Liver (tissue), 9 donors: Measurements from ENCODE around the gene SF3B6. TPM values are rescaled to one million over a fixed set of nuclear protein-coding genes. Genes with fewer than 3 reads are reported as not detected.

Experiments used
- DNase-seq: peaks from one replicate; pipeline ENCODE4 v3.0.0-alpha.2; 2017; ENCODE audit warnings: low spot score
- H3K27ac ChIP-seq, 2 donors: one replicate each; pipeline ENCODE4 v1.7.0; 2013; ENCODE audit warnings: inconsistent platforms in 2 of 2, low read length in 2 of 2, control low read depth in 1 of 2, low read depth in 1 of 2, mild to moderate bottlenecking in 1 of 2
- H3K27me3 ChIP-seq, 4 donors: one replicate each; pipeline versions ENCODE4 v1.6.1 to v1.7.0; 2013; ENCODE audit warnings: low read length in 3 of 4, inconsistent platforms in 1 of 4, mild to moderate bottlenecking in 1 of 4, moderate library complexity in 1 of 4; ENCODE audit not compliant: control insufficient read depth in 4 of 4, insufficient read depth in 4 of 4
- H3K36me3 ChIP-seq, 4 donors: one replicate each; pipeline versions ENCODE4 v1.6.1 to v1.7.0; 2013; ENCODE audit warnings: low read length in 3 of 4, mild to moderate bottlenecking in 3 of 4, low read depth in 1 of 4, moderate library complexity in 1 of 4; ENCODE audit not compliant: control insufficient read depth in 4 of 4, insufficient read depth in 3 of 4
- H3K4me1 ChIP-seq, 4 donors: one replicate each; pipeline versions ENCODE4 v1.6.1 to v1.7.0; 2013; ENCODE audit warnings: low read length in 3 of 4, mild to moderate bottlenecking in 3 of 4, moderate library complexity in 1 of 4; ENCODE audit not compliant: control insufficient read depth in 4 of 4, insufficient read depth in 4 of 4
- H3K4me3 ChIP-seq, 3 donors: one replicate each; pipeline versions ENCODE4 v1.6.1 to v1.7.0; 2013; ENCODE audit warnings: low read length in 3 of 3, control low read depth in 1 of 3, low read depth in 1 of 3, mild to moderate bottlenecking in 1 of 3
- H3K9ac ChIP-seq, 2 donors: one replicate each; pipeline ENCODE4 v1.7.0; 2013; ENCODE audit warnings: low read length in 2 of 2, mild to moderate bottlenecking in 2 of 2, moderate library complexity in 2 of 2, control low read depth in 1 of 2, low read depth in 1 of 2
- H3K9me3 ChIP-seq, 4 donors: one replicate each; pipeline versions ENCODE4 v1.6.1 to v1.7.0; 2013; ENCODE audit warnings: low read length in 3 of 4; ENCODE audit not compliant: control insufficient read depth in 4 of 4
- ATF3 ChIP-seq: IDR thresholded peaks from 2 replicates; pipeline ENCODE4 v1.6.1; 2016; ENCODE audit warnings: antibody characterized with exemption
- CTCF ChIP-seq: fragments of 150-350 bp; IDR thresholded peaks from 2 replicates; pipeline ENCODE4 v1.5.1; 2017; ENCODE audit warnings: improper control_type of control experiment, low read depth, low read length; ENCODE audit not compliant: missing input control
- EGR1 ChIP-seq, 2 donors: IDR thresholded peaks; 2 replicates each; pipeline ENCODE4 v1.6.1; 2016 to 2018; ENCODE audit warnings: antibody characterized with exemption in 2 of 2, low read depth in 2 of 2
- FOXA1 ChIP-seq: IDR thresholded peaks from 2 replicates; pipeline ENCODE4 v1.6.1; 2016; ENCODE audit warnings: antibody characterized with exemption
- FOXA2 ChIP-seq: IDR thresholded peaks from 2 replicates; pipeline ENCODE4 v1.6.1; 2016; ENCODE audit warnings: antibody characterized with exemption
- GABPA ChIP-seq, 2 donors: IDR thresholded peaks in 1 of 2; conservative IDR thresholded peaks in 1 of 2; 2 replicates each; pipeline ENCODE4 v1.6.1; 2016; ENCODE audit warnings: antibody characterized with exemption in 2 of 2, mild to moderate bottlenecking in 1 of 2, moderate library complexity in 1 of 2
- HNF4A ChIP-seq, 2 donors: conservative IDR thresholded peaks; 2 replicates each; pipeline ENCODE4 v1.6.1; 2016; ENCODE audit warnings: antibody characterized with exemption in 2 of 2, mild to moderate bottlenecking in 2 of 2
- HNF4G ChIP-seq: IDR thresholded peaks from 2 replicates; pipeline ENCODE4 v1.6.1; 2016; ENCODE audit warnings: antibody characterized with exemption
- JUND ChIP-seq, 2 donors: IDR thresholded peaks; 2 replicates each; pipeline ENCODE4 v1.6.1; 2016; ENCODE audit warnings: antibody characterized with exemption in 2 of 2
- MAX ChIP-seq: IDR thresholded peaks from 2 replicates; pipeline ENCODE4 v1.6.1; 2016; ENCODE audit warnings: antibody characterized with exemption
- NR2F2 ChIP-seq: IDR thresholded peaks from 2 replicates; pipeline ENCODE4 v1.6.1; 2016; ENCODE audit warnings: antibody characterized with exemption
- RAD21 ChIP-seq, 2 donors: IDR thresholded peaks; 2 replicates each; pipeline ENCODE4 v1.6.1; 2016; ENCODE audit warnings: antibody characterized with exemption in 2 of 2, mild to moderate bottlenecking in 2 of 2
- REST ChIP-seq: IDR thresholded peaks from 2 replicates; pipeline ENCODE4 v1.6.1; 2016; ENCODE audit warnings: antibody characterized with exemption, mild to moderate bottlenecking
- RXRA ChIP-seq, 2 donors: IDR thresholded peaks; 2 replicates each; pipeline ENCODE4 v1.6.1; 2017 to 2018; ENCODE audit warnings: antibody characterized with exemption in 2 of 2, mild to moderate bottlenecking in 1 of 2
- SP1 ChIP-seq: IDR thresholded peaks from 2 replicates; pipeline ENCODE4 v1.6.1; 2018; ENCODE audit warnings: antibody characterized with exemption, mild to moderate bottlenecking
- TAF1 ChIP-seq: conservative IDR thresholded peaks from 2 replicates; pipeline ENCODE4 v1.6.1; 2016; ENCODE audit warnings: antibody characterized with exemption, mild to moderate bottlenecking
- YY1 ChIP-seq: IDR thresholded peaks from 2 replicates; pipeline ENCODE4 v1.6.1; 2016; ENCODE audit warnings: antibody characterized with exemption, mild to moderate bottlenecking
- ZBTB33 ChIP-seq: IDR thresholded peaks from 2 replicates; pipeline ENCODE4 v1.6.1; 2016; ENCODE audit warnings: antibody characterized with exemption
- WGBS: extraction: QIAGEN DNeasy Blood & Tissue Kit; methylation state at CpG from one replicate; pipeline ENCODE4 v1.1.7; 2013; 5-methylcytosine and 5-hydroxymethylcytosine counted together
- polyA plus RNA-seq, 2 donors: library from polyadenylated mRNA; stranded (reverse) in 1 of 2; unstranded in 1 of 2; fragments of 200-250 nt in 1 of 2; fragments of >200 nt in 1 of 2; fragmentation: Nextera tagmentation in 1 of 2; extraction: Ambion mirVana in 1 of 2; gene quantifications; one replicate each; pipeline versions ENCODE4 v1.2.1 to v1.2.3, GENCODE V29; 2013 to 2015
- total RNA-seq, 2 donors: library from RNA; depleted of rRNA; stranded (reverse); fragments of >200 nt; gene quantifications; one replicate each; pipeline ENCODE4 v1.2.3, GENCODE V29; 2014
- donor health status: healthy.
- donor health status: healthy.
- donor health status: healthy.
- donor health status: healthy.
- donor health status: healthy.

SF3B6 gene
- 10 to 100 TPM; 31.0 to 86.6 TPM for total RNA-seq
- 100 to 1,000 TPM in 1 of 2 donors, 10 to 100 TPM in 1; 64.6 to 104 TPM for polyA plus RNA-seq

GRCh38 chr2:24075915-24076848, at the start of gene SF3B6:
TSS of gene SF3B6 (minus strand) at chr2:24076326. CDS start at chr2:24076229, 97 bp downstream.
- WGBS = under 1% methylated on average over 64 of the region's 64 CpGs
- peak; percentile 65 to 79 for TF ChIP-seq JUND (IDR thresholded peaks at IDR 0.05)
- peak; percentile 52 for TF ChIP-seq HNF4G
- TF ChIP-seq ZBTB33 = peak; percentile 92
- TF ChIP-seq REST = peak; percentile 63
- TF ChIP-seq CTCF = no peak
- TF ChIP-seq EGR1 (IDR thresholded peaks at IDR 0.05; ENCODE audit: low read depth in 2 of 2) = peak; percentile 63 to 85
- TF ChIP-seq YY1 = peak; percentile 90
- TF ChIP-seq FOXA1 = peak; percentile 69
- peak; percentile 67 to 79 for TF ChIP-seq HNF4A (conservative IDR thresholded peaks at IDR 0.05)
- peak; percentile 30 for TF ChIP-seq FOXA2
- TF ChIP-seq ATF3 = peak; percentile 73
- TF ChIP-seq RXRA (IDR thresholded peaks at IDR 0.05) = peak; percentile 74 to 85
- no peak for TF ChIP-seq NR2F2
- peak; percentile 95 for TF ChIP-seq MAX
- peak; percentile 36 to 56 for TF ChIP-seq RAD21 (IDR thresholded peaks at IDR 0.05)
- no peak for TF ChIP-seq TAF1
- peak; percentile 97 to 99 for TF ChIP-seq GABPA (IDR thresholded peaks at IDR 0.05 in 1 of 2, conservative IDR thresholded peaks at IDR 0.05 in 1 of 2)
- TF ChIP-seq SP1 = peak; percentile 89
- H3K9ac ChIP-seq = peak within 1 kb of the TSS; percentile 61 to 65
- no peaks in the 10 kb centered on the region for H3K27me3 ChIP-seq
- H3K27ac ChIP-seq = peak within 1 kb of the TSS; percentile 74 to 86
- peak within 1 kb of the TSS; percentile 55 to 97 (median 81) for H3K4me3 ChIP-seq
- peaks cover 0 to 22% (median 10%) of the 10 kb centered on the region in 4 donors for H3K36me3 ChIP-seq
- DNase-seq = peak; percentile 98
- H3K9me3 ChIP-seq = no peaks in the 10 kb centered on the region
- H3K4me1 ChIP-seq = peaks cover 1 to 22% (median 9%) of the 10 kb centered on the region in 4 donors
